NCI-H345 treated with DMSO at 0.1 percent for 48 hours (cell line): ENCODE results near the gene SDF2L1.
"Not testable (repeated sequence)": the region's sequence is repeated elsewhere in the genome, so short reads cannot be mapped to it uniquely, and the experiment has no call there.

Experiments
- DNase-seq: peaks from one replicate; lab custom pipeline; 2025; ENCODE audit not compliant: unreplicated experiment; lab: John Stamatoyannopoulos, UW

The SDF2L1 gene

GRCh38 chr22:21659864-21660525, 17.9 kb downstream of the SDF2L1 start:
- DNase-seq = no peak

- no peak for DNase-seq
Observed at GRCh38 chr22:21660904-21661303, 18.8 kb downstream of the SDF2L1 start.

- no peak for DNase-seq
Observed at GRCh38 chr22:21661991-21662390, 19.9 kb downstream of the SDF2L1 start.

GRCh38 chr22:21663738-21664137, 21.6 kb downstream of the SDF2L1 start:
- no peak for DNase-seq

GRCh38 chr22:21665047-21665851, 23.1 kb downstream of the SDF2L1 start:
- DNase-seq = no peak

- no peak for DNase-seq
Observed at GRCh38 chr22:21666786-21667185, 24.7 kb downstream of the SDF2L1 start.

- DNase-seq = peak; percentile 11
Observed at GRCh38 chr22:21669026-21669425, 26.9 kb downstream of the SDF2L1 start.

- DNase-seq = no peak
Observed at GRCh38 chr22:21672107-21672629, 30.1 kb downstream of the SDF2L1 start.

GRCh38 chr22:21673534-21674321, 31.6 kb downstream of the SDF2L1 start:
- no peak for DNase-seq

- no peak for DNase-seq
Observed at GRCh38 chr22:21674638-21675245, 32.6 kb downstream of the SDF2L1 start.

- peak; percentile 82 for DNase-seq
Observed at GRCh38 chr22:21677606-21678443, 35.7 kb downstream of the SDF2L1 start.

- not testable (repeated sequence) for DNase-seq
Observed at GRCh38 chr22:21678842-21679241, 36.7 kb downstream of the SDF2L1 start.

- no peak for DNase-seq
Observed at GRCh38 chr22:21679383-21679782, 37.3 kb downstream of the SDF2L1 start.

GRCh38 chr22:21680830-21681565, 38.9 kb downstream of the SDF2L1 start:
- no peak for DNase-seq

- no peak for DNase-seq
Observed at GRCh38 chr22:21681566-21682370, 39.7 kb downstream of the SDF2L1 start.

GRCh38 chr22:21682385-21683175, 40.5 kb downstream of the SDF2L1 start:
- no peak for DNase-seq

GRCh38 chr22:21683401-21683811, 41.3 kb downstream of the SDF2L1 start:
- DNase-seq = no peak
